ENCODE results near the gene MEOX1.

MEOX1 gene

DNA sequence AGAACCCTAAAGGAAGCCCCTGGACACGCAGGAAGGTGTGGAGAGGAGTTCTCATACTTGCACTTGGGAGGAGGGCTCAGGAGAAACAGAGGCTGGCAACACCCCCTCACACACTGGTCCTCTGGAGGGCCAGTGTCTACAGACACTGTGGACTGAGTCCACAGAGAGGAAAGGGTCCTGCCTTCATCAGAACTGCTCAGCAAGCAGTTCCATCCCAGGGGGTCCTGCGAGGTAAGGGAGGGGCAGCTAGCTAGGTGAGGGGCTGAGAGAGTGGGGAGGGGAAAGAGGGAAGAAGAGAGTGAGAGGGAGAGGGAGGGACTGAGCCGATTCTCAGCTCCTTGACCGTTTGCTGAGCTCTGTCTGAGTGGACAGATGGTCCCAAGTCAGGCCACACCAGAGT, 17.7 kb upstream of the MEOX1 start:
- DNase-seq, result no peak

DNA sequence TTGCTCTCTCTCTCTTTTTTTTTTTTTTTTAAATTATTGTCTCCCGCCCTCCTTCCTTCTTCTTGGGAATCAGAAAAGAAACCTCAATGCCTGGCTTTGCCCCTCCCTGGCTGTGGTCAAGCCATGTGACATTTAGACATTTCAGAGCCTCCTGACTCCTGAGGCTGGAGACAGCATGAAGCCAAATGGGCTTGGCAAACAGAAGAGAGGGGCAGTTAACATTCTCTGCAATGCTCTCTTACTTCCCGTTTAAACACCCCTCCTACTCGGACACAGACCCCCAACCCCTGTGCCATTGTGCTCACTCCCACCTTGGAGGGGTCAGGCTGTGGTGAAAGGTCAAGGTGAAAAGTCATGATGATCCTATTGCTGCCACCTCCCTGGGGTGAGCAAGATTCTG, 14.7 kb upstream of the MEOX1 start:
- no peak for DNase-seq

DNA sequence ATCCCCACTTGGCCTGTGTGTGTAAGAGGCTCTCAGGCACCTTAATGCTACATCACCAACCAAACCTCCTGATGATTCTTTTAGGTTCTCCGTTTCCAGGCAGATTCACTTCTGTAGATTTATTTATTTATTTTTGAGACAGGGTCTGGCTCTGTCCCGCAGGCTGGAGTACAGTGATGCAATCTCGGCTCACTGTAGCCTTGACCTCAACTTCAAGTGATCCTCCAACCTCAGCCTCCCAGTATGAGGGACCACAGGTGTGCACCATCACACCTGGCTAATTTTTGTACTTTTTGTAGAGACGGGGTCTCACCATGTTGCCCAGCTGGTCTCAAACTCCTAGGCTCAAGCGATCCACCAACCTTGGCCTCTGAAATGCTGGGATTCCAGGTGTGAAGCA, 12.7 kb upstream of the MEOX1 start:
- DNase-seq, result no peak

DNA sequence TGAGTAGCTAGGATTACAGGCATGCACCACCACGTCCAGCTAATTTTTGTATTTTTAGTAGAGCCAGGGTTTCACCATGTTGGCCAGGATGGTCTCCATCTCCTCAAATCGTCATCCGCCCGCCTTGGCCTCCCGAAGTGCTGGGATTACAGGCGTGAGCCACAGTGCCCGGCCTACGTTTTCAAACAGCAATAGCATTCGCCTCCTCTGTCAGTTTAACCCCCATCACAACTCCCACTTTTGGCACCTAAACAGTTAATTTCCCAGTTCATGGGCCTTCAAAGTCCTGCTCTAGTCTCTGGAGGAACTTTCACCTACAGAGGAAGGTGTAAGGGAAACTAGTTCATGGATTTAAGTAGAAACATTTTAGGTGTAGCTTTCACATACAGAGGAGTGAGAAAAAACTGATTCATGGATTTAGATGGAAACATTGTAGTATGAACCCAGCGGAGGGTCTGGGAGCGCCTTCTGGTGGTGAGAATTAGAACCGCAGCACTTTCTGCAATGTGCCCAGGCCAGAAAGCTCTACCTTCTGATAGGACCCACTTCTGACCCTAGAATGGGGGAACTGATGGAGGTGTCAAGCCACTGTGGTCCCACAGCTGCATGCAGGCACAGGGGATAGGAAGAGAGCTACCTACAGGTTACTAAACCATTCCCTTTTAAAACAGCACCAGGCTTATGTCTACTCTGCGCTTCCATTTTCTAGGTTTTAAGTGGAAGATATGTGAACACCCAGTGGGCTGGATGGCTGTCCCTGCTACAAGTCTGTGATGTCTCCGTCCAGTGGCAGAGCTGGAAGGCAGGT, 12.0 kb upstream of the MEOX1 start:
- DNase-seq, result peak; percentile 53

- no peak for DNase-seq
Measured at GRCh38 chr17:43671755-43672519, 10.2 kb upstream of the MEOX1 start.

GRCh38 chr17:43671031-43671692, 9.4 kb upstream of the MEOX1 start:
- peak; percentile 59 for DNase-seq

- no peak for DNase-seq
Measured at GRCh38 chr17:43670645-43671030, 8.9 kb upstream of the MEOX1 start.

DNA sequence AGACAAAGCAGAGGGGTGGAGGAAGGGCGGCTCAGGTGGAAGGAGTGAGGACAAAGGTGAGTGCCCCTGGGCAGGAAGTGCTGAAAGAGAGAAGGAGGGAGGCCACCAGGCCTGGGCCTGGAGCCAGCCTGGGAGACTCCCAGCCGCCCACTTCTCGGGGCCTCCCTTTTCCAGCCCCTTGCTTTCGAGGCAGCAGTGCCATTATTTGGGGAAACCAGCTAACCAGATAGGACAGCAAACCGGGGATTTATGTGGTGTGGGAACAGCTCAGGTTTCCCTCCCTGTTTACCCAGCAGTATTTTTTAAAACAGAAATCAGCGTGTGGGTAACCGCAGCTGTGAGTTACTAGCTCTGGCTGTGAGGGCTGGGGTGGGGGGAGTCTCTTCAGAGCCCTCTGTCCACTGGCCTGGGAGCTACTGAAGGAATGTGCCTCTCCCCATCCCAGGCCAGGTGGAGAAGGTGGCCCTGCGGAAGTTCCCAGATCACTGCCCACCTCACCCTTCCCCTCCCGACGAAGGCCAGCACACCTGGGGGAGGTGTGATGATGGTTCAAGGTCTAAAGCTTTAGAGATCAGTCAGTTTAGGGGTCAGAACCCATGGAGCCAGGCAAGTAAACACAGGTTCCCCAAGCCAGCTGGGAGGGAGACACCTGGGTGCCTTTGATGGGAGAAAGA, 8.4 kb upstream of the MEOX1 start:
- peak; percentile 49 for DNase-seq

- peak; percentile 70 for DNase-seq
Measured at GRCh38 chr17:43667947-43668348, 6.2 kb upstream of the MEOX1 start.

- no peak for DNase-seq
Measured at GRCh38 chr17:43667506-43667905, 5.8 kb upstream of the MEOX1 start.

DNA sequence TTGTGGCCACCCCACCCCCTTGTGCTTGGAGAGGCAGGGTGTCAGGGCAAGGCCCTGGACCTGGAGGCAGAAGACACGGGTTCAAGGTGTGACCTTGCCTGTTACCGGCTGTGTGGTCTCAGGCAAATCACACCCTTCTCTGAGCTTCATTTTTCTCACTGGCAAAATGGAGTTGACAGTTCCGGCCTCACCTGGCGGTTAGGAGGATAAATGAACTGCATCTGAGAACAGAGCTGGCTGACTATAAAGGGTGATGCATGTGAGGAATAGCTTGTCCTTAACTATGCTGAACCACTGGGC, 4.2 kb upstream of the MEOX1 start:
- DNase-seq, result no peak

- no peak for DNase-seq
Measured at GRCh38 chr17:43665084-43665936, 3.6 kb upstream of the MEOX1 start.

- no peak for DNase-seq
Measured at GRCh38 chr17:43664096-43664495, 2.4 kb upstream of the MEOX1 start.

DNA sequence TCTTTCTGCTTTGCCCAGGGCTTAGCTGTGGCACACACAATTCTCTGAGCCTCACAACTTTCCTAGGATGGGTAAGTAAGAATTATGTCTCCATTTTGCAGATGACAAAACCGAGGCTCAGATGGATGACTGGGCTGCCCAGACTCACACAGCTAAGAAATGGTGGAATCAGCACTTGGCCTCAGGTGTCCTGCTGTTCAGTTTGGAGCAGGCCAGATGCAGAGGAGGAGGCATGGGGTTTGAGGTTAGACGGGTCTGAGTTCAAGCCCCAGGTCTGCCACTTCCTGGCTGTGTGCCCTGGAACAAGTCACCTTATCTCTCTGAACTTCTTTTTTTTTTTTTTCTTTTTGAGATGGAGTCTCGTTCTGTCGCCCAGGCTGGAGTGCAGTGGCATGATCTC, 1.7 kb upstream of the MEOX1 start:
- no peak for DNase-seq

GRCh38 chr17:43662413-43663141, 855 bp upstream of the MEOX1 start:
- DNase-seq, result no peak

DNA sequence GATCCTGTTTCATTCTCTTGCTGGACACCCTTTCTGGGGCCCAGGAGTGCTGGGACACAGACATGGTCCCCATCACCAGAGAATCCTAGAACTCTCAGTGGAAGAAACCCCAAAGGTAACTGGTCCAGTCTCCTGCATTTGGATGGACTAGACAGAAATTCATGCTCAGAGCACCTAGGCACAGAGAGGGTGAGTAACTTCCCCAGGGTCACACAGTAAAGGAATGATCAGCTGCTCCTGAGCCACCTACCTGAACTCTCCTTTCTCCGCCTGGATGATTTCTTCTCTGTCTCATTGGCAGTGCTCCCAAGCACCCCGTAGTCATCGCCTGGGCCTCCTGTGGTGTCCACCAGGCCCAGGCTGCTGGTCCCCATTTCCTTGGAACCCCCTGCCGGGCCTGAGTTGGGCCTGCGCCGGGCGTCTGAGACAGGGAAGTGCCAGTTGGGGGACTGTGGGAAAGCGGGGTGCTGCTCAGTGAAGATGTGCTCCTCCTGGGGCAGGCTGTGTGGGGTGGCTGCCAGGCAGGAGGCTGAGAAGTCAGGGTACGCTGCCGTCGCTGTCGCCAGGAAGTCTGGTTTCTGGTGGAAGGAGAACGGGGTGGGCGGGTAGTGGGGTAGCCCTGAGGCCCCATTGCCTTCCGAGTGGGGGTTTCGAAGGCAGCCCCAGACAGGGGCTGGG, 767 bp downstream of the MEOX1 start:
- DNase-seq, result no peak

DNA sequence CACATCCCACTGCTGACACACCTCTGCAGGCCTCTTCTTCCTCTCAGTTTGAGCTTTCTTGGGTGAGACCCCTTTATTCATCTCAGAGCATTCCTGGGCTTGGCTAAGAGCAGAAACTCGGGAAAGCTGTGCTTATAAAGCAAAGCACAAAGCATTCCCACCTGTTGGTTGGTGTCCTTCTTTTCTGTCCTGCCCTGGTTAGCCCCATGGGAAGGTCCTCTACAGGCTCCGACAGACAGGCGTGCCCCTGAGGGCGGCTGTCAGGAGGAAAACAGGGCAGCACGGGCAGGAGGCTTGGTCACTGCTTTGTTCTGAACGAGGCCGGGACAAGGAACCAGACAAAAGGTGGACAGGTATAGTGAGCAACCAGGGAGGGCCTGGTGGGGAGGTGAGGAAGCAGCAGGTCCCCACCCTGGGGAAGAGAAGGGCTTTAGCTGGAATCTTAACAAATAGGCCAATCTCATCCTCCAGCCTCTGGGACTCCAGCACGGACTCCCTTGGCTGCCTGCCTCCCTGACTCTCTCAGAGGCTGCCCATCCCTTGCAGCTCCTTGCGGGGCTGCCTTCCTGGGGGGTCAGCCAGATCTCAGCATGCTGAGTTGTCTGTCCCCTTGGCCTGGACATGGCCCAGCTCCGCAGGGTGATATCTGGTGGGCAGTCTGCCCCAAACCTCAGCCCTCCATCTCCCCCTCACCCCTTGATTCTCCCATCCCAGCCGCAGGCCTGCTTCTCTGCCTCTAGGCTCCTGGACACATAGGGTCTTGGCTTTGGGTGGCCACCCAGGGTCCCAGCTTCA, 1.7 kb downstream of the MEOX1 start:
- no peak for DNase-seq

GRCh38 chr17:43658900-43659299, 2.8 kb downstream of the MEOX1 start:
- DNase-seq, result no peak

GRCh38 chr17:43655693-43656255, 5.9 kb downstream of the MEOX1 start:
- no peak for DNase-seq

GRCh38 chr17:43652124-43652480, 9.6 kb downstream of the MEOX1 start:
- DNase-seq, result no peak
